ENCODE measurements around the gene EZH2.

Gene EZH2

GRCh38 chr7:148884049-148884298 is at the start of gene EZH2:
TSS of gene EZH2 (minus strand) at chr7:148884291. CDS start at chr7:148847298, 36,993 bp downstream.
- Mint-ChIP-seq H3K4me1 (peaks cover 40% of the 10 kb centered on the region), H3K36me3 (ENCODE audit: low read depth) (peaks cover 34% of the 10 kb centered on the region), H3K9me3 (no peaks in the 10 kb centered on the region), H3K27me3 (no peaks in the 10 kb centered on the region), H3K4me3 (peak within 1 kb of the TSS; percentile 95), H3K27ac (peak within 1 kb of the TSS; percentile 98)
- DNase-seq (no peak), ATAC-seq (peak; percentile 9)

- no peaks in the 10 kb centered on the region for H3K27me3 Mint-ChIP-seq
- ATAC-seq (no peak), DNase-seq (no peak)
- no peaks in the 10 kb centered on the region for H3K36me3 Mint-ChIP-seq (ENCODE audit: low read depth)
- no peak overlapping the region for H3K4me3 Mint-ChIP-seq
- H3K9me3 Mint-ChIP-seq, result no peaks in the 10 kb centered on the region
- peaks cover 25% of the 10 kb centered on the region for H3K4me1 Mint-ChIP-seq
- H3K27ac Mint-ChIP-seq, result peak overlapping the region; percentile 37
Observed at GRCh38 chr7:148931470-148931869, 47.4 kb upstream of the EZH2 start.

- H3K27ac Mint-ChIP-seq, result no peak overlapping the region
- no peak overlapping the region for H3K4me3 Mint-ChIP-seq
- H3K4me1 Mint-ChIP-seq, result peaks cover 36% of the 10 kb centered on the region
- no peaks in the 10 kb centered on the region for H3K9me3 Mint-ChIP-seq
- H3K36me3 Mint-ChIP-seq (ENCODE audit: low read depth), result peaks cover 3% of the 10 kb centered on the region
- DNase-seq (no peak), ATAC-seq (no peak)
- H3K27me3 Mint-ChIP-seq, result no peaks in the 10 kb centered on the region
Observed at GRCh38 chr7:148930335-148930734, 46.2 kb upstream of the EZH2 start.

- Mint-ChIP-seq H3K36me3 (ENCODE audit: low read depth) (peaks cover 3% of the 10 kb centered on the region), H3K4me3 (no peak overlapping the region), H3K4me1 (peaks cover 44% of the 10 kb centered on the region), H3K27me3 (no peaks in the 10 kb centered on the region), H3K27ac (no peak overlapping the region), H3K9me3 (no peaks in the 10 kb centered on the region)
- ATAC-seq, result no peak
- DNase-seq, result no peak
Observed at GRCh38 chr7:148929176-148929575, 45.1 kb upstream of the EZH2 start.

- Mint-ChIP-seq H3K27me3 (no peaks in the 10 kb centered on the region), H3K4me3 (no peak overlapping the region), H3K36me3 (ENCODE audit: low read depth) (peaks cover 3% of the 10 kb centered on the region), H3K9me3 (no peaks in the 10 kb centered on the region), H3K27ac (peak overlapping the region; percentile 84), H3K4me1 (peaks cover 50% of the 10 kb centered on the region)
- ATAC-seq (no peak), DNase-seq (no peak)
Observed at GRCh38 chr7:148927123-148928045, 43.3 kb upstream of the EZH2 start.

- peak overlapping the region; percentile 84 for H3K27ac Mint-ChIP-seq
- H3K4me1 Mint-ChIP-seq, result peaks cover 59% of the 10 kb centered on the region
- ATAC-seq, result no peak
Observed at GRCh38 chr7:148925836-148926235, 41.7 kb upstream of the EZH2 start.

GRCh38 chr7:148924011-148924410 is 39.9 kb upstream of the EZH2 start:
- H3K9me3 Mint-ChIP-seq, result no peaks in the 10 kb centered on the region
- no peak overlapping the region for H3K4me3 Mint-ChIP-seq

More at GRCh38 chr7:148925836-148926235, 41.7 kb upstream of the EZH2 start:
- H3K4me3 Mint-ChIP-seq, result no peak overlapping the region
- H3K9me3 Mint-ChIP-seq, result no peaks in the 10 kb centered on the region
- peaks cover 5% of the 10 kb centered on the region for H3K36me3 Mint-ChIP-seq (ENCODE audit: low read depth)
- DNase-seq, result no peak
- H3K27me3 Mint-ChIP-seq, result no peaks in the 10 kb centered on the region

GRCh38 chr7:148921806-148922205 is 37.7 kb upstream of the EZH2 start:
- ATAC-seq, result no peak
- DNase-seq, result no peak
- Mint-ChIP-seq H3K36me3 (ENCODE audit: low read depth) (peaks cover 5% of the 10 kb centered on the region), H3K9me3 (no peaks in the 10 kb centered on the region), H3K27me3 (no peaks in the 10 kb centered on the region), H3K27ac (peak overlapping the region; percentile 61), H3K4me3 (no peak overlapping the region), H3K4me1 (peaks cover 62% of the 10 kb centered on the region)

More at GRCh38 chr7:148924011-148924410, 39.9 kb upstream of the EZH2 start:
- H3K27ac Mint-ChIP-seq, result no peak overlapping the region
- DNase-seq (no peak), ATAC-seq (no peak)
- H3K27me3 Mint-ChIP-seq, result no peaks in the 10 kb centered on the region
- H3K36me3 Mint-ChIP-seq (ENCODE audit: low read depth), result peaks cover 5% of the 10 kb centered on the region
- H3K4me1 Mint-ChIP-seq, result peaks cover 70% of the 10 kb centered on the region

- DNase-seq, result no peak
- H3K36me3 Mint-ChIP-seq (ENCODE audit: low read depth), result peaks cover 5% of the 10 kb centered on the region
- H3K4me3 Mint-ChIP-seq, result no peak overlapping the region
- peak; percentile 40 for ATAC-seq
- H3K9me3 Mint-ChIP-seq, result no peaks in the 10 kb centered on the region
- peak overlapping the region; percentile 61 for H3K27ac Mint-ChIP-seq
- H3K27me3 Mint-ChIP-seq, result no peaks in the 10 kb centered on the region
- peaks cover 62% of the 10 kb centered on the region for H3K4me1 Mint-ChIP-seq
Observed at GRCh38 chr7:148921189-148921588, 37.1 kb upstream of the EZH2 start.

- Mint-ChIP-seq H3K27me3 (no peaks in the 10 kb centered on the region), H3K36me3 (ENCODE audit: low read depth) (peaks cover 3% of the 10 kb centered on the region), H3K9me3 (no peaks in the 10 kb centered on the region), H3K4me3 (no peak overlapping the region), H3K4me1 (peaks cover 58% of the 10 kb centered on the region), H3K27ac (no peak overlapping the region)
- ATAC-seq, result no peak
- no peak for DNase-seq
Observed at GRCh38 chr7:148919859-148920258, 35.8 kb upstream of the EZH2 start.

- no peak overlapping the region for H3K4me3 Mint-ChIP-seq
- peaks cover 3% of the 10 kb centered on the region for H3K36me3 Mint-ChIP-seq (ENCODE audit: low read depth)
- DNase-seq (no peak), ATAC-seq (no peak)
- no peak overlapping the region for H3K27ac Mint-ChIP-seq
- peaks cover 66% of the 10 kb centered on the region for H3K4me1 Mint-ChIP-seq
- H3K27me3 Mint-ChIP-seq, result no peaks in the 10 kb centered on the region
- H3K9me3 Mint-ChIP-seq, result no peaks in the 10 kb centered on the region
Observed at GRCh38 chr7:148918058-148918596, 34.0 kb upstream of the EZH2 start.

- H3K27ac Mint-ChIP-seq, result peak overlapping the region; percentile 99
- ATAC-seq (no peak), DNase-seq (no peak)
- H3K27me3 Mint-ChIP-seq, result no peaks in the 10 kb centered on the region
- no peaks in the 10 kb centered on the region for H3K36me3 Mint-ChIP-seq (ENCODE audit: low read depth)
- no peaks in the 10 kb centered on the region for H3K9me3 Mint-ChIP-seq
- H3K4me1 Mint-ChIP-seq, result peaks cover 75% of the 10 kb centered on the region
- H3K4me3 Mint-ChIP-seq, result no peak overlapping the region
Observed at GRCh38 chr7:148916186-148916585, 32.1 kb upstream of the EZH2 start.

- H3K9me3 Mint-ChIP-seq, result no peaks in the 10 kb centered on the region
- H3K27ac Mint-ChIP-seq, result peak overlapping the region; percentile 99
- no peaks in the 10 kb centered on the region for H3K36me3 Mint-ChIP-seq (ENCODE audit: low read depth)
- no peaks in the 10 kb centered on the region for H3K27me3 Mint-ChIP-seq
- ATAC-seq, result peak; percentile 26
- peak overlapping the region; percentile 69 for H3K4me3 Mint-ChIP-seq
- H3K4me1 Mint-ChIP-seq, result peaks cover 75% of the 10 kb centered on the region
- peak; percentile 35 for DNase-seq
Observed at GRCh38 chr7:148915211-148915610, 31.1 kb upstream of the EZH2 start.

- no peaks in the 10 kb centered on the region for H3K27me3 Mint-ChIP-seq
- peak overlapping the region; percentile 69 for H3K4me3 Mint-ChIP-seq
- ATAC-seq (peak; percentile 69), DNase-seq (peak; percentile 67)
- H3K27ac Mint-ChIP-seq, result peak overlapping the region; percentile 99
- H3K36me3 Mint-ChIP-seq (ENCODE audit: low read depth), result no peaks in the 10 kb centered on the region
- H3K4me1 Mint-ChIP-seq, result peaks cover 76% of the 10 kb centered on the region
- H3K9me3 Mint-ChIP-seq, result no peaks in the 10 kb centered on the region
Observed at GRCh38 chr7:148914208-148914777, 30.2 kb upstream of the EZH2 start.

All from activated naive CD8-positive, alpha-beta T cell treated with anti-CD3 and anti-CD28 coated beads, Interleukin-2, amount 50 U/mL, for 24 hours (primary cell).